Esophagus squamous epithelium (tissue), 5 donors: ENCODE data around the gene OR6N2. TPM values are rescaled to one million over a fixed set of nuclear protein-coding genes. Genes with fewer than 3 reads are reported as not detected.

Experiments used
- DNase-seq: peaks from one replicate; lab custom pipeline; 2025; lab: John Stamatoyannopoulos, UW
- H3K27ac ChIP-seq, 4 donors: fragments of 200-600 bp; sonication (generic); one replicate each; pipeline ENCODE4 v1.5.1; 2016 to 2019; ENCODE audit warnings: mild to moderate bottlenecking in 1 of 4
- H3K27me3 ChIP-seq, 4 donors: fragments of 200-600 bp; sonication (generic); 1 replicate in 3 of 4; 2 replicates in 1 of 4; pipeline versions ENCODE4 v1.5.1 to v1.6.0; 2017 to 2021; ENCODE audit warnings: antibody characterized with exemption in 1 of 4
- H3K36me3 ChIP-seq, 3 donors: fragments of 200-600 bp; sonication (generic); one replicate each; pipeline ENCODE4 v1.5.1; 2016 to 2019
- H3K4me1 ChIP-seq, 3 donors: fragments of 200-600 bp; sonication (generic); one replicate each; pipeline ENCODE4 v1.5.1; 2017 to 2019
- H3K4me3 ChIP-seq, 4 donors: fragments of 200-600 bp; sonication (generic); 1 replicate in 3 of 4; 2 replicates in 1 of 4; pipeline ENCODE4 v1.5.1; 2016 to 2019; ENCODE audit warnings: mild to moderate bottlenecking in 2 of 4, moderate library complexity in 1 of 4
- H3K9me3 ChIP-seq, 3 donors: fragments of 200-600 bp; sonication (generic); one replicate each; pipeline ENCODE4 v1.5.1; 2016 to 2019
- POLR2A ChIP-seq, 4 donors: fragments of 450-650 bp; IDR thresholded peaks; one replicate each; pipeline ENCODE4 v1.6.1; 2017; ENCODE audit warnings: antibody characterized with exemption in 4 of 4, mild to moderate bottlenecking in 4 of 4, moderate library complexity in 3 of 4
- WGBS, 2 donors: methylation state at CpG; one replicate each; pipeline ENCODE4 v1.1.5; 2018; 5-methylcytosine and 5-hydroxymethylcytosine counted together
- intact Hi-C: fragments of 100-400 bp; cut with DNase I; formaldehyde crosslinking; loops from one replicate; pipeline ENCODE4 v1.15.0; 2022
- total RNA-seq, 4 donors: library from RNA; depleted of rRNA; stranded (reverse); fragments of >200 nt; gene quantifications; one replicate each; pipeline ENCODE4 v1.1.0, GENCODE V29; 2016
- TF ChIP-seq, protein P1 (sequence below), 6 experiments: fragments of 450-650 bp in 4 of 6; fragments of 200-600 bp in 2 of 6; sonication (generic) in 2 of 6; IDR thresholded peaks; one replicate each; pipeline ENCODE4 v1.5.1; 2016 to 2019; ENCODE audit warnings: antibody characterized with exemption in 6 of 6, mild to moderate bottlenecking in 4 of 6, moderate library complexity in 4 of 6
- donor health status: DM: yes; HTN: yes; CAD: no.

OR6N2 gene
- total RNA-seq, 4 donors from 2014 or later, result not detected

DNA sequence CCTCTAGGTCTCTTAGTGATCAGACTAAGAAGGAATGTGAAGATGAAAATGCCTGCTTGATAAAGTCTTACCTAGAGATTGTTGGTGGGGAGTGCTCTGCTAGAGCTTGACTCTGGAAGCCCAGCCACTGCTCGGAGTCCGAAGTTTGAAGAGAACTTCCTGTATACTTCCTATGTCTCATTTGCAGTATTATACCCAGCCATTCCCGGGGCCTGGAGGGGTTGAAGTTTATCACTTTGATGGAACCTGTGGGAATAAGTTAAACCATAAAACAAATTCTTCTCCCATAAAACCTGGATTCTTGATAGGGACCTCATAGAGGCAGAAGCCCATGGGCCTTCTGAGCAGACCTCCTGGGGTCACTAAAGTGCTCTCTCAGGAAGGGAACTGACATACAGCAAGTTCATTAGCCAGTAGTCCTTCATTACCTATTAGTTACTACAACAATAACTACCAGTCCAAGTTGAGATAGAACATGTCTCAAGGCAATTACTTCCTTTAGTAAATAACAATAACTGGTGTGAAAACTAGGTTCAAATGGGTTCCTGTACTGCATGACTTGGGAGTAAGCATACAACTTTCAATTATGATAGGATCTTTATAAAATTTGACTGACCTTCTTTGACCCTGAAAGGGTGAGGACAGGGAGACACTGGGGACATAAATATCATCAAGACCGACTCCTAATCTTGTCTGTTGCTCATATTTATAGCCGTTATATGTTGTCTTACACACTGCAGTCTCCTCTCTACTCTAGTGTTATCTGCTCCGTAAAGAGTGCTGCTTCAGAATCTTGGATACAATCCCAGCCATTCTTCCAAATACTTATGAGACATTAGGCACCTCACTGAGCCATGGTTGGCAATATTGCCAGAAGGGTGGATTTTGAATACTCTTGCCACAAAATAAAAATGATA lies 8.8 kb downstream of the OR6N2 start, which contains the start of gene OR6N1:
Gene OR6N1, minus strand, starts transcription at position 246 of the 917 bp plus-strand sequence. CDS start 5,513 bp downstream, outside the sequence.
- no peaks in the 10 kb centered on the region for H3K27me3 ChIP-seq
- no peak for TF ChIP-seq POLR2A (IDR thresholded peaks at IDR 0.05)
- no peak for DNase-seq
- no peaks in the 10 kb centered on the region for H3K9me3 ChIP-seq
- no peaks in the 10 kb centered on the region for H3K4me1 ChIP-seq
- whole genome bisulfite sequencing, 2 donors, result 66 to 71% methylated on average over 5 to 6 of the region's 6 CpGs
- intact Hi-C loops, result no loop called here
- no peaks in the 10 kb centered on the region for H3K36me3 ChIP-seq
- H3K27ac ChIP-seq, result no peak within 1 kb of the TSS
- no peak within 1 kb of the TSS for H3K4me3 ChIP-seq

DNA sequence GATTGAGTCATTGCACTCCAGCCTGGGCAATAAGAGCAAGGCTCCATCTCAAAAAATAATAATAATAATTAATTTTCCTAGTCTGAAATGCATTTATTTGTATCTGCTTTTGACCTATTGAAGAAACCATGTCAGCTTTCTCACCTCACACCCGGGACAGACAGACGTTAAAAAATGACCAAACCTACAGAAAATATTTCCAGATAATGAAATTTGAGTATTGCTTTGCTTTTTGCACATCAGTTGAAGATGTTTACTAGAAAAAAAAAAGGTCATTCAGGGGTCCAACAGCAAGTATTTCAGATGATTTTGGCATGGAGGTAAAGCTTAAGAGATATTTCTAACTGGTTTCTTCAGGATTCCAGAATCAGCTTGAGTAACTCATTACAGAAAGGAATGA lies 26.6 kb downstream of the OR6N2 start, which contains the start of gene OR6K6:
Gene OR6K6, plus strand, starts transcription at position 301 of the 400 bp plus-strand sequence. CDS start 168 bp downstream, outside the sequence.
- Histone ChIP-seq H3K27ac (no peak within 1 kb of the TSS), H3K27me3 (no peaks in the 10 kb centered on the region), H3K4me1 (no peaks in the 10 kb centered on the region), H3K9me3 (no peaks in the 10 kb centered on the region), H3K36me3 (no peaks in the 10 kb centered on the region), H3K4me3 (no peak within 1 kb of the TSS)
- 62 to 79% methylated on average over 2 of the region's 2 CpGs for WGBS, 2 donors
- no peak for DNase-seq
- TF ChIP-seq, protein P1, sequence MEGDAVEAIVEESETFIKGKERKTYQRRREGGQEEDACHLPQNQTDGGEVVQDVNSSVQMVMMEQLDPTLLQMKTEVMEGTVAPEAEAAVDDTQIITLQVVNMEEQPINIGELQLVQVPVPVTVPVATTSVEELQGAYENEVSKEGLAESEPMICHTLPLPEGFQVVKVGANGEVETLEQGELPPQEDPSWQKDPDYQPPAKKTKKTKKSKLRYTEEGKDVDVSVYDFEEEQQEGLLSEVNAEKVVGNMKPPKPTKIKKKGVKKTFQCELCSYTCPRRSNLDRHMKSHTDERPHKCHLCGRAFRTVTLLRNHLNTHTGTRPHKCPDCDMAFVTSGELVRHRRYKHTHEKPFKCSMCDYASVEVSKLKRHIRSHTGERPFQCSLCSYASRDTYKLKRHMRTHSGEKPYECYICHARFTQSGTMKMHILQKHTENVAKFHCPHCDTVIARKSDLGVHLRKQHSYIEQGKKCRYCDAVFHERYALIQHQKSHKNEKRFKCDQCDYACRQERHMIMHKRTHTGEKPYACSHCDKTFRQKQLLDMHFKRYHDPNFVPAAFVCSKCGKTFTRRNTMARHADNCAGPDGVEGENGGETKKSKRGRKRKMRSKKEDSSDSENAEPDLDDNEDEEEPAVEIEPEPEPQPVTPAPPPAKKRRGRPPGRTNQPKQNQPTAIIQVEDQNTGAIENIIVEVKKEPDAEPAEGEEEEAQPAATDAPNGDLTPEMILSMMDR (IDR thresholded peaks at IDR 0.05), result no peak
- TF ChIP-seq POLR2A (IDR thresholded peaks at IDR 0.05), result no peak
- intact Hi-C loops, result no loop called here

- intact Hi-C loops, result no loop called here
- Histone ChIP-seq H3K9me3 (no peaks in the 10 kb centered on the region), H3K36me3 (no peaks in the 10 kb centered on the region), H3K4me1 (no peaks in the 10 kb centered on the region), H3K27me3 (no peaks in the 10 kb centered on the region), H3K27ac (no peak overlapping the region), H3K4me3 (no peak overlapping the region)
- 75 to 100% methylated on average over 4 of the region's 9 CpGs for WGBS, 2 donors
- TF ChIP-seq, protein P1 (IDR thresholded peaks at IDR 0.05), result no peak
- TF ChIP-seq POLR2A (IDR thresholded peaks at IDR 0.05), result no peak
- no peak for DNase-seq
Measured at GRCh38 chr1:158752155-158752712, 28.8 kb downstream of the OR6N2 start.

DNA sequence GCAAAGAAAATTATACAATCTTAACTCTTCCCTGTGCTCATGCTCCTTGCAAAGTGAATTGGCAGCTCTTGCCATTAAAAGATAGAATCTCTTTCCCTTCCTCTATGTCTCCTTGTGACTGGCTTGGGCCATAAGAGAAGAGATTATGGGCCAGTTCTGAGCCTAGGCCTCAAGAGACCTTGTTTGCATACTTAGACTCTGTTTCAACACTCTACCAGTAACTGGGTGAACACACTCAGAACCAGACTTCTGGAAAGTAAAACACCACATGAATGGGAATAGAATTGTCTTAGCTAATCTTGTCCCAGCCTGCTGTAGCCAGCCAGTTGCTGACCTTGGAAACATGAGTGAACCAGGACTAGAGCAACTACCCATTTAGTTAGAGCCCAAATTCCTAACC lies 45.2 kb downstream of the OR6N2 start:
- H3K27me3 ChIP-seq, result no peaks in the 10 kb centered on the region
- no peak overlapping the region for H3K27ac ChIP-seq
- no peak for DNase-seq
- no peaks in the 10 kb centered on the region for H3K9me3 ChIP-seq
- no peaks in the 10 kb centered on the region for H3K4me1 ChIP-seq
- intact Hi-C loops, result no loop called here
- TF ChIP-seq POLR2A (IDR thresholded peaks at IDR 0.05), result no peak
- TF ChIP-seq, protein P1 (IDR thresholded peaks at IDR 0.05), result no peak
- H3K4me3 ChIP-seq, result no peak overlapping the region
- H3K36me3 ChIP-seq, result no peaks in the 10 kb centered on the region

DNA sequence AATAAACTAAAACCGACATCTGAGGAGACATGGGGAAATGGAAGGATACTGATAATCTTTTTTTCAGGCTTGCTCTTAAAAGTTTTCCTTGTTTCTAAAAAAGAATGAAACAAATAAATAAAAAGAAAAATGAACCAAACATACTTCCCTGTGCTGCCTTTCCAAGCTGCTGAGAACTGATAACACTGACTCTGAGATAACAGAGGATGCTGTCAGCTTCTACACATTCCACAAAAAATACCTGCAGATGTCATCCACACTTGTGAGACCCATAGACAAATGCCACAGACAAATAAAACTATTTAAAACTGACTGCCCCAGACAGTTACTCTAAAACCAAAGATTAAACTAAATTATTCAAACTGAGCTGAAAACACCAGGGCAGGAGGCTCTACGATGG lies 48.5 kb downstream of the OR6N2 start:
- H3K4me1 ChIP-seq, result no peaks in the 10 kb centered on the region
- H3K9me3 ChIP-seq, result no peaks in the 10 kb centered on the region
- H3K4me3 ChIP-seq, result no peak overlapping the region
- intact Hi-C loops, result no loop called here
- H3K27me3 ChIP-seq, result no peaks in the 10 kb centered on the region
- no peak for DNase-seq
- no peak overlapping the region for H3K27ac ChIP-seq
- no peaks in the 10 kb centered on the region for H3K36me3 ChIP-seq
- TF ChIP-seq, protein P1 (IDR thresholded peaks at IDR 0.05), result no peak
- TF ChIP-seq POLR2A (IDR thresholded peaks at IDR 0.05), result no peak
- 36 to 38% methylated on average over 2 of the region's 2 CpGs for WGBS, 2 donors
